Cardiac septum (tissue), 1 donor: ENCODE results near the gene PAM. TPM values are rescaled to one million over a fixed set of nuclear protein-coding genes. Genes with fewer than 3 reads are reported as not detected.
"Not testable (repeated sequence)": the region's sequence is repeated elsewhere in the genome, so short reads cannot be mapped to it uniquely, and the experiment has no call there.

Experiments used
- DNase-seq: peaks from one replicate; pipeline ENCODE4 v3.0.0-alpha.2; 2020; ENCODE audit warnings: low spot score
- intact Hi-C: fragments of 100-400 bp; cut with DNase I; formaldehyde crosslinking; loops from one replicate; pipeline ENCODE4 v1.14.0; 2022
- total RNA-seq: library from RNA; stranded (reverse); fragmentation: NEBNext Ultra II Directional; extraction: Animal tissue kit (Norgen Biotek cat#: 25700); gene quantifications from one replicate; pipeline ENCODE4 v1.2.1, GENCODE V29; 2021
- donor health status: DM: no; HTN: no; CAD: no.

Gene PAM
- total RNA-seq, 1 donor from 2014 or later: 1,080 TPM

GRCh38 chr5:103060424-103060954 is 305.4 kb downstream of the PAM start:
- no peak for DNase-seq
- intact Hi-C loops: no loop called here

DNA sequence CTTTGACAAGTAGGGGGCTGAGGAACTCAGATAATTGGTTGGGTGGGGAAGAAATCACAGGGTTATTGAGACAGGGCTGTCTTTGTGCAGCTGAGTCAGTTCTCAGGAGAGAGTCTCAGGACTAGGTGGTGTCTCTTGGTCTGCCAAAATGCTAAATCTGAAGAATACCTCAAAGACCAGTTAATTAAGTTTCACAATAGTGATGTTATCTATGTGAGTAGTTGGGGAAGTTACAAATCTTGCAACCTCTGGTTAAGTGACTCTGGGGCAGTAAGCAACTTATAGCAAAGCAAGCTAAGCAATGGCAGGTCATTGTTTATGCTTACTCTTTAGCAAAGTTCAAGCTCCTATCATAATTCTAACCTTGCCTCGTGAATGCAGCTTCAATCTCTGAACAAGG is 311.2 kb downstream of the PAM start:
- DNase-seq: no peak
- intact Hi-C loops: no loop called here

- DNase-seq, intact Hi-C loops: not testable (repeated sequence)
These were observed 318.4 kb downstream of the PAM start for GRCh38 chr5:103073500-103073899.

DNA sequence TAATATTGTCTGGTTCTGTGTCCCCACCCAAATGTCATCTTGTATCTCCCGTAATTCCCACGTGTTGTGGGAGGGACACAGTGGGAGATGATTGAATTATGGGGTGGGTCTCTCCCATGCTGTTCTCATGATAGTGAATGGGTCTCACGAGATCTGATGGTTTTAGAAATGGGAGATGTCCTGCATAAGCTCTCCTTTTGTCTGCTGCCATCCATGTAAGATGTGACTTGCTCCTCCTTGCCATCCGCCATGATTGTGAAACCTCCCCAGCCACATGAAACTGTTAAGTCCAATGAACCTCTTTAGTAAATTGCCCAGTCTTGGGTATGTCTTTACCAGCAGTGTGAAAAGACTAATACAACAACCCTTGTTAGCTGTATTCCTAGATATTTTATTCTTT is 320.3 kb downstream of the PAM start:
- no peak for DNase-seq
- intact Hi-C loops: no loop called here
